Thyroid gland (tissue), 4 donors: ENCODE data around the gene CLEC20A.

Source experiments
- POLR2A ChIP-seq, 2 donors: fragments of 450-650 bp; IDR thresholded peaks; one replicate each; pipeline ENCODE4 v1.6.1; 2017; ENCODE audit warnings: antibody characterized with exemption in 2 of 2, mild to moderate bottlenecking in 2 of 2, moderate library complexity in 1 of 2
- TF ChIP-seq, protein P1 (sequence below), 6 experiments: fragments of 200-600 bp in 3 of 6; fragments of 450-650 bp in 3 of 6; sonication (generic) in 3 of 6; IDR thresholded peaks; one replicate each; pipeline ENCODE4 v1.5.1; 2016 to 2019; ENCODE audit warnings: antibody characterized with exemption in 6 of 6, mild to moderate bottlenecking in 2 of 6, inconsistent platforms in 1 of 6, moderate library complexity in 1 of 6

DNA sequence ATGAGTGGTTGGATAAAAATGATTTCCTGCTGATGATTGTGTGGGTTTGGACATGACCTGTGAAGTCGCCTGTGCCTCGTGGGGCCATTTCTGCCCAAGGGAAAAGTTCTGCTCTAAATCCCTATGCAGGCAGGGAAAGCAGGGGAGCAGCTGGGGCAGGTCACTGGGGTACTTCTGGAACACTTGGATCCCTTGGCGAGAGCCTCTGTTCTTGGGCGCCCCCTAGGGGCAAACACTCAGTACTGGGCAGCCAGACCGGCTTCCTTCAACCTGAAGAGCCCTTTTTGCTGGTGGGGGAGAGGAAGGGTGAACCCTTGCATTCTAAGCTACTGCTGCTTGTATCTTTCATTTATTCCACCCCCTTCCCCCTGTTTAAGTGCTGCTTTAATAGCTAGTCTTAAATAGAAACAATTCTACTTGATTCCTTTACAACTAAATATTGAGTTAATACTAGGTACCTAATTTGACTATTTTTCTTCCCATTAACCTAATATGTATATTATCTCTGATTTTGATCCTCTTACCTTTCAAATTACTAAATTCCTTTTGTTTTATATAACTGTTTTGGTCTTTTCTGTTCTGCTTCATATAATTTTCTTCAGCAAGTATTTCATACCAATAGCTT is 5.1 kb upstream of the CLEC20A start:
- TF ChIP-seq, protein P1, sequence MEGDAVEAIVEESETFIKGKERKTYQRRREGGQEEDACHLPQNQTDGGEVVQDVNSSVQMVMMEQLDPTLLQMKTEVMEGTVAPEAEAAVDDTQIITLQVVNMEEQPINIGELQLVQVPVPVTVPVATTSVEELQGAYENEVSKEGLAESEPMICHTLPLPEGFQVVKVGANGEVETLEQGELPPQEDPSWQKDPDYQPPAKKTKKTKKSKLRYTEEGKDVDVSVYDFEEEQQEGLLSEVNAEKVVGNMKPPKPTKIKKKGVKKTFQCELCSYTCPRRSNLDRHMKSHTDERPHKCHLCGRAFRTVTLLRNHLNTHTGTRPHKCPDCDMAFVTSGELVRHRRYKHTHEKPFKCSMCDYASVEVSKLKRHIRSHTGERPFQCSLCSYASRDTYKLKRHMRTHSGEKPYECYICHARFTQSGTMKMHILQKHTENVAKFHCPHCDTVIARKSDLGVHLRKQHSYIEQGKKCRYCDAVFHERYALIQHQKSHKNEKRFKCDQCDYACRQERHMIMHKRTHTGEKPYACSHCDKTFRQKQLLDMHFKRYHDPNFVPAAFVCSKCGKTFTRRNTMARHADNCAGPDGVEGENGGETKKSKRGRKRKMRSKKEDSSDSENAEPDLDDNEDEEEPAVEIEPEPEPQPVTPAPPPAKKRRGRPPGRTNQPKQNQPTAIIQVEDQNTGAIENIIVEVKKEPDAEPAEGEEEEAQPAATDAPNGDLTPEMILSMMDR (IDR thresholded peaks at IDR 0.05), result peak; percentile 58 to 89 (median 74)
- TF ChIP-seq POLR2A (IDR thresholded peaks at IDR 0.05), result no peak
